HepG2 (cell line): Measurements from ENCODE around the gene DAZAP1.

Source experiments
- CTCF ChIP-seq: sonication (generic); formaldehyde crosslinking; IDR thresholded peaks from 2 replicates; pipeline ENCODE4 v1.5.0; 2020; ENCODE audit warnings: mild to moderate bottlenecking, missing genetic modification reagents, moderate library complexity
- FOXK1 ChIP-seq: sonication (generic); formaldehyde crosslinking; IDR thresholded peaks from 2 replicates; pipeline ENCODE4 v1.4.0; 2020; ENCODE audit warnings: low read depth, missing genetic modification reagents, borderline replicate concordance
- MYNN ChIP-seq: sonication (generic); formaldehyde crosslinking; IDR thresholded peaks from 2 replicates; pipeline ENCODE4 v1.4.0; 2020; ENCODE audit warnings: mild to moderate bottlenecking, low read depth, missing genetic modification reagents
- NCOR1 ChIP-seq: fragments of 200-600 bp; sonication (generic); IDR thresholded peaks from 2 replicates; pipeline ENCODE4 v1.7.0; 2017; ENCODE audit warnings: antibody characterized with exemption, low read length, borderline replicate concordance
- ZNF691 ChIP-seq: sonication (generic); formaldehyde crosslinking; IDR thresholded peaks from 2 replicates; pipeline ENCODE4 v1.4.0; 2020; ENCODE audit warnings: missing genetic modification reagents, low read depth, mild to moderate bottlenecking, borderline replicate concordance

DNA sequence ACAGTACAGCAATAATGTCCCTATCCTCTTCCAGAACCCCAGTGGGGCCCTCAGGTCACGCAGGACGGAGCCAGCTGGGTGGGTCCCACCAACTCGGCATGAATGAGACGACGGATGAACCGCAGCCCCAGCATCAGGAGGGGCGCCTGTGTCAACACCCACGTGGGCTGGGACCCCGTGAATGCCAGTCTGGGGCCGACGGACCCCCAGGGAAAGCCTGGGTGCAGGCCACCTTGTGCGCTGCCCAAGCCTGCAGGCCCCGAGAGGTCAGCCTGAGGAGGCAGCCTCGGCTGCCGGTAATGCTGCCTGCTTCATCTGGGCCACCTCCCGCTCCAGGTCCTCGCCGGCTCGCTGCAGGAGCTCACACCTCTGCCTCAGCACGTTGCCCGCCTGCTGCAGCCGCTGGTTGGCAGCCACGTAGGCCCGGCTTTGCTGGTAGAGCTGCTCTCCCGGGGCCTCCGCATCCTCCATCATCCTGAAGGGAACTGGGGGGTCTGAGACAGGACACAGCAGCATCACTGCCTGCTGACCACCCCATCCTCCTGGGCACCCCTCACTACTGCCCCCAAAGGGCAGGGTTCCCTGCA is 67.5 kb downstream of the DAZAP1 start:
- TF ChIP-seq MYNN (CRISPR knock-in tag) (no peak), FOXK1 (no peak), CTCF (CRISPR knock-in tag) (no peak), NCOR1 (no peak), ZNF691 (CRISPR knock-in tag) (no peak)
